Measurements from ENCODE around the gene GALNT2. TPM values are rescaled to one million over a fixed set of nuclear protein-coding genes. Genes with fewer than 3 reads are reported as not detected.
A peak's percentile ranks its signal among the peaks of the same experiment; 100 is the strongest.

Gene GALNT2
- total RNA-seq, 1 experiment from 2014 or later: 114 TPM

DNA sequence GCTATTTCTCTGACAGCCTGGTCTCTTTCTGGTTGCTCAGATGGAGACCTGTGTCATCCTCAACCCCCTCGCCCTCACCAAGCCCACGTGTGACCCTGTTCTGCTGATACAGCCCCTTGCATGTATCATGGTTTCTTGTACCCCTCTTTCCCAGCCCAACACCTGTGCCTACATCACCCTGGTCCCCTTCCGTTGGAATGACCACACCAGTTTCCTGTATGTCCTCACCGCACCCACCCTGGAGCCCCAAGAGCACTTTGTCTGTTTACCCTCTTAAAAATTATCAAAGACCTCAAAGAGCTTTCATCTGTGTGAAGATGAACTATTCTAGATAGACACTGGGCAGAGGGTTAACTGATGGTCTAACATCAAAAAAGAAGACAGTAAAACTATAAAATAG lies 179.5 kb downstream of the GALNT2 start:
- peak overlapping the region; percentile 49 for H3K27ac Mint-ChIP-seq (ENCODE audit: low read depth, unreplicated experiment)
- CTCF ChIA-PET: interaction anchor here (0.8 to 1.1 kb wide), 2 partner anchors 22 to 583 kb away, joined by 3 to 5 read pairs; no protein-coding TSS in a partner anchor

DNA sequence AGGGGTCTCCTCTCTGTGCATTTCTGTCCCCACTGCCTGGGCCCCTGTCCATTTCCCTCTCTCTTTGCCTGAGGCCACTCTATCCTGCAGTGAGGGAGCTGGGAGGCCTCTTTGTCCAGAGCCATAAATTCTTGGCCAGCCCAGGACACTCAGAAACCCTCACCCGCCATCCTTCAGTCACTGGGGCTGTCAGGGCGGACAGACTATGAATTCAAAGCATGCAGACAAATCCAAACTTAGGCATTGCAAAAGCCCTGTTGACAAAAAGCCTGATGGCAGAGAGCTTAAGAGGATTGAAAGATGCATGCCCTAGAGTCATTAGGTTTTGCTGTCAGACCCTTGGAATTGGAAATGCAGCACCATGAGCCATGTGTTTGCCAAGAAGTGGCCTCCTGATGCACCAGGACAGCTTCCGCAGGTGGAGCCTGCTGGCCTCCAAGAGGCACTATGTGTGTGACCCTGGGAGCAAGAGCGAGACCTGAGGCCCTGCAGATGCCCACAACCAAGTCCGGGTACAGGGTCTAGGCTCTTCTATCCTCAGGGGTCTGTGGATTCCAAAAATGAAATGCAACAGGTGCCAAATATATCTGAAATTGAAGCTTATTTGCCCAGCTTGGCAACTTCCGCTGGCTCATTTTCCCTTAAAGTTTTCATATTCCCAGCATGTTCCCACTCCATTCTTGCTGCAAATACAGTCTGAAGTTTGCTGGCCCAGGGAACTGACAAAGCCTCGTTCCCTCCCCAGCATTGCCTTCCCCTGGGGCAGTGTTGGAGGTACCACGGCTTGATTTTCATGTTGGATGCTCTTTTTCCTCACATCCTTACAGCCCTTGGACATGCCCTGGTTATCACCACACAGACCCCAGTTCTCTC lies 181.2 kb downstream of the GALNT2 start:
- Mint-ChIP-seq H3K27me3 (ENCODE audit: insufficient read depth, unreplicated experiment) (no peaks in the 10 kb centered on the region), H3K4me3 (ENCODE audit: unreplicated experiment) (no peak overlapping the region), H3K9me3 (ENCODE audit: unreplicated experiment) (no peaks in the 10 kb centered on the region), H3K36me3 (ENCODE audit: insufficient read depth, unreplicated experiment) (peaks cover 84% of the 10 kb centered on the region), H3K4me1 (ENCODE audit: insufficient read depth, unreplicated experiment) (peaks cover 13% of the 10 kb centered on the region), H3K27ac (ENCODE audit: low read depth, unreplicated experiment) (peak overlapping the region; percentile 78)
- BruUV-seq (replicated peaks): no TSS peak
- intact Hi-C loops (cut with micrococcal nuclease): loop anchor here (5.0 kb wide), 1 partner anchor 181 kb away; the partner anchor contains the start of gene GALNT2
- ChIA-PET CTCF (interaction anchor here (0.6 to 1.2 kb wide), 4 partner anchors 14 to 428 kb away, joined by 3 to 4 read pairs (median 3); no protein-coding TSS in a partner anchor), POLR2A (interaction anchor here (0.7 to 1.5 kb wide), 5 partner anchors 10 to 45 kb away, joined by 3 to 4 read pairs (median 3); no protein-coding TSS in a partner anchor)
- no peak for DNase-seq (ENCODE audit: unreplicated experiment)
- TF ChIP-seq, protein P1, sequence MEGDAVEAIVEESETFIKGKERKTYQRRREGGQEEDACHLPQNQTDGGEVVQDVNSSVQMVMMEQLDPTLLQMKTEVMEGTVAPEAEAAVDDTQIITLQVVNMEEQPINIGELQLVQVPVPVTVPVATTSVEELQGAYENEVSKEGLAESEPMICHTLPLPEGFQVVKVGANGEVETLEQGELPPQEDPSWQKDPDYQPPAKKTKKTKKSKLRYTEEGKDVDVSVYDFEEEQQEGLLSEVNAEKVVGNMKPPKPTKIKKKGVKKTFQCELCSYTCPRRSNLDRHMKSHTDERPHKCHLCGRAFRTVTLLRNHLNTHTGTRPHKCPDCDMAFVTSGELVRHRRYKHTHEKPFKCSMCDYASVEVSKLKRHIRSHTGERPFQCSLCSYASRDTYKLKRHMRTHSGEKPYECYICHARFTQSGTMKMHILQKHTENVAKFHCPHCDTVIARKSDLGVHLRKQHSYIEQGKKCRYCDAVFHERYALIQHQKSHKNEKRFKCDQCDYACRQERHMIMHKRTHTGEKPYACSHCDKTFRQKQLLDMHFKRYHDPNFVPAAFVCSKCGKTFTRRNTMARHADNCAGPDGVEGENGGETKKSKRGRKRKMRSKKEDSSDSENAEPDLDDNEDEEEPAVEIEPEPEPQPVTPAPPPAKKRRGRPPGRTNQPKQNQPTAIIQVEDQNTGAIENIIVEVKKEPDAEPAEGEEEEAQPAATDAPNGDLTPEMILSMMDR (IDR thresholded peaks at IDR 0.05; ENCODE audit: unreplicated experiment): no peak

More for the DNA sequence above, 179.5 kb downstream of the GALNT2 start:
- Mint-ChIP-seq H3K36me3 (ENCODE audit: insufficient read depth, unreplicated experiment) (peaks cover 72% of the 10 kb centered on the region), H3K4me1 (ENCODE audit: insufficient read depth, unreplicated experiment) (peaks cover 13% of the 10 kb centered on the region), H3K4me3 (ENCODE audit: unreplicated experiment) (no peak overlapping the region), H3K27me3 (ENCODE audit: insufficient read depth, unreplicated experiment) (no peaks in the 10 kb centered on the region), H3K9me3 (ENCODE audit: unreplicated experiment) (no peaks in the 10 kb centered on the region)
- POLR2A ChIA-PET: interaction anchor here (0.6 to 1.5 kb wide), 3 partner anchors 12 to 587 kb away, joined by 3 to 5 read pairs (median 4); no protein-coding TSS in a partner anchor
- DNase-seq (ENCODE audit: unreplicated experiment): no peak
- BruUV-seq (replicated peaks): no TSS peak
- TF ChIP-seq, protein P1 (IDR thresholded peaks at IDR 0.05; ENCODE audit: unreplicated experiment): no peak
- intact Hi-C loops (cut with micrococcal nuclease): loop anchor here (5.0 kb wide), 1 partner anchor 179 kb away; the partner anchor contains the start of gene GALNT2

DNA sequence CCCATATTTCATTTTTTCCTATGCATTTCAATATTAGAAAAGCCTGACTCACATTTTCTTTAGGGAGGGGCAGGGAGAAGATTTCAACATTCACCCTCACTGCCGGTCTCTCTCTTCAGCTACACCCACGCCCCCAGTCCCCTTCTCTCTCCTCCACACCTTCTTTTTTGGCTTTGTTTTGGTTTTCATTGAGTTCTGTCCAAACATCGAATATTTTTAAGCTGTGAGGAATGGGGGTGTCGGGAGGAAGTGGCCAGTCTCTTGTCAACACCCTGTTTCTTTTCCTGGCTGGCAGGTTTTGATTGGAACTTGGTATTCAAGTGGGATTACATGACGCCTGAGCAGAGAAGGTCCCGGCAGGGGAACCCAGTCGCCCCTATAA lies 181.8 kb downstream of the GALNT2 start:
- Mint-ChIP-seq H3K36me3 (ENCODE audit: insufficient read depth, unreplicated experiment) (peaks cover 89% of the 10 kb centered on the region), H3K27ac (ENCODE audit: low read depth, unreplicated experiment) (peak overlapping the region; percentile 78), H3K4me1 (ENCODE audit: insufficient read depth, unreplicated experiment) (peaks cover 13% of the 10 kb centered on the region), H3K9me3 (ENCODE audit: unreplicated experiment) (no peaks in the 10 kb centered on the region), H3K27me3 (ENCODE audit: insufficient read depth, unreplicated experiment) (no peaks in the 10 kb centered on the region), H3K4me3 (ENCODE audit: unreplicated experiment) (no peak overlapping the region)
- no TSS peak for BruUV-seq (replicated peaks)
- POLR2A ChIA-PET: interaction anchor here (0.6 to 1.3 kb wide), 4 partner anchors 11 to 22 kb away, joined by 3 read pairs; no protein-coding TSS in a partner anchor
- CTCF ChIA-PET: interaction anchor here (0.6 to 1.2 kb wide), 3 partner anchors 13 to 993 kb away, joined by 3 to 4 read pairs (median 3); no protein-coding TSS in a partner anchor
- TF ChIP-seq, protein P1 (IDR thresholded peaks at IDR 0.05; ENCODE audit: unreplicated experiment): no peak
- intact Hi-C loops (cut with micrococcal nuclease): loop anchor here (5.0 kb wide), 1 partner anchor 182 kb away; the partner anchor contains the start of gene GALNT2
- DNase-seq (ENCODE audit: unreplicated experiment): peak; percentile 55
